HepG2 (cell line): Measurements from ENCODE around the gene SOX12. TPM values are rescaled to one million over a fixed set of nuclear protein-coding genes. Genes with fewer than 3 reads are reported as not detected.

ENCODE experiments used
- DR1 ChIP-seq: sonication (generic); formaldehyde crosslinking; IDR thresholded peaks from 2 replicates; pipeline ENCODE4 v1.8.0; 2021; ENCODE audit warnings: mild to moderate bottlenecking, missing genetic modification reagents, inconsistent platforms
- GABPB1 ChIP-seq: IDR thresholded peaks from 2 replicates; pipeline ENCODE4 v1.6.1; 2016; ENCODE audit warnings: mild to moderate bottlenecking, missing genetic modification reagents, moderate library complexity, missing compliant biosample characterization
- HIC2 ChIP-seq: sonication (generic); formaldehyde crosslinking; IDR thresholded peaks from 2 replicates; pipeline ENCODE4 v1.9.0; 2022; ENCODE audit warnings: low read depth, missing genetic modification reagents
- HNF4G ChIP-seq, 2 experiments: sonication (generic) in 1 of 2; formaldehyde crosslinking in 1 of 2; IDR thresholded peaks; 2 replicates each; pipeline versions ENCODE4 v1.4.0 to v1.6.1; 2011 to 2020; ENCODE audit warnings: borderline replicate concordance in 2 of 2, low read depth in 2 of 2, mild to moderate bottlenecking in 2 of 2, low read length in 1 of 2, missing genetic modification reagents in 1 of 2, moderate library complexity in 1 of 2
- HNRNPH1 ChIP-seq: fragments of 200-400 bp; formaldehyde crosslinking; optimal IDR thresholded peaks from 2 replicates; pipeline ENCODE3; 2017; ENCODE audit warnings: mild to moderate bottlenecking, low read depth, low read length
- KMT2A ChIP-seq: sonication (generic); formaldehyde crosslinking; IDR thresholded peaks from 2 replicates; pipeline ENCODE4 v1.4.0; 2020; ENCODE audit warnings: missing genetic modification reagents
- NFKB2 ChIP-seq: sonication (generic); formaldehyde crosslinking; IDR thresholded peaks from 2 replicates; pipeline ENCODE4 v1.4.0; 2020; ENCODE audit warnings: missing genetic modification reagents, borderline replicate concordance
- RFX1 ChIP-seq: fragments of 450-650 bp; IDR thresholded peaks from 2 replicates; pipeline ENCODE4 v1.6.1; 2017
- SP5 ChIP-seq: IDR thresholded peaks from 2 replicates; pipeline ENCODE4 v1.6.1; 2016; ENCODE audit warnings: low read depth, borderline replicate concordance
- XBP1 ChIP-seq: sonication (generic); formaldehyde crosslinking; IDR thresholded peaks from 2 replicates; pipeline ENCODE4 v1.5.0; 2020; ENCODE audit warnings: missing genetic modification reagents
- ZFY ChIP-seq: sonication (generic); formaldehyde crosslinking; IDR thresholded peaks from 2 replicates; pipeline ENCODE4 v1.4.0; 2020; ENCODE audit warnings: missing genetic modification reagents
- ZNF205 ChIP-seq: IDR thresholded peaks from 2 replicates; pipeline ENCODE4 v1.6.1; 2018; ENCODE audit warnings: missing biosample characterization, missing genetic modification reagents
- ZNF451 ChIP-seq: sonication (generic); formaldehyde crosslinking; IDR thresholded peaks from 2 replicates; pipeline ENCODE4 v1.5.0; 2020; ENCODE audit warnings: mild to moderate bottlenecking, missing genetic modification reagents
- ZNF468 ChIP-seq: sonication (generic); formaldehyde crosslinking; IDR thresholded peaks from 2 replicates; pipeline ENCODE4 v1.8.0; 2022; ENCODE audit warnings: mild to moderate bottlenecking, moderate library complexity, missing genetic modification reagents
- ZNF550 ChIP-seq: sonication (generic); formaldehyde crosslinking; IDR thresholded peaks from 2 replicates; pipeline ENCODE4 v1.4.0; 2020; ENCODE audit warnings: mild to moderate bottlenecking, missing genetic modification reagents, borderline replicate concordance
- ZNF562 ChIP-seq: sonication (generic); formaldehyde crosslinking; IDR thresholded peaks from 2 replicates; pipeline ENCODE4 v1.8.0; 2022; ENCODE audit warnings: missing genetic modification reagents, borderline replicate concordance
- polyA plus RNA-seq, 8 experiments: library from polyadenylated mRNA; depleted of rRNA in 3 of 8; stranded (reverse) in 7 of 8; unstranded in 1 of 8; fragments of >200 nt; fragmentation: Illumina TruSeq in 4 of 8; extraction: Trizol in 4 of 8; gene quantifications; 2 replicates each; pipeline versions ENCODE4 v1.2.1 to v1.2.3, GENCODE V29; 2011 to 2016; ENCODE audit warnings: low read depth in 4 of 8, missing spikeins in 1 of 8, mixed read lengths in 1 of 8; ENCODE audit not compliant: insufficient read depth in 1 of 8
- total RNA-seq, 5 experiments: library from RNA; depleted of rRNA; stranded (reverse); fragments of >200 nt; fragmentation: Illumina TruSeq; extraction: Trizol; gene quantifications; 2 replicates each; pipeline ENCODE4 v1.2.3, GENCODE V29; 2016; ENCODE audit warnings: low read depth in 1 of 5
- TF ChIP-seq, protein P1 (sequence below): sonication (generic); formaldehyde crosslinking; IDR thresholded peaks from 2 replicates; pipeline ENCODE4 v1.4.0; 2020; ENCODE audit warnings: missing genetic modification reagents; ENCODE audit errors: not compliant biosample characterization
- TF ChIP-seq, protein P2 (sequence below): sonication (generic); formaldehyde crosslinking; IDR thresholded peaks from 2 replicates; pipeline ENCODE4 v1.4.0; 2020; ENCODE audit warnings: mild to moderate bottlenecking, low read depth, missing genetic modification reagents
- TF ChIP-seq, protein P3 (sequence below): sonication (generic); formaldehyde crosslinking; IDR thresholded peaks from 2 replicates; pipeline ENCODE4 v1.4.0; 2020; ENCODE audit warnings: missing genetic modification reagents, borderline replicate concordance

Gene SOX12
- total and polyA plus RNA-seq, 2 of the 13 experiments (the other 11 are each of a cell fraction or from before 2014, with no cell fraction given): 10.0 to 18.7 TPM

GRCh38 chr20:362271-363254 is 37.2 kb downstream of the SOX12 start (continued):
- peak; percentile 100 for TF ChIP-seq HIC2 (CRISPR knock-in tag)
- peak; percentile 96 for TF ChIP-seq ZFY (CRISPR knock-in tag)
- TF ChIP-seq RFX1: no peak
- TF ChIP-seq, protein P1, sequence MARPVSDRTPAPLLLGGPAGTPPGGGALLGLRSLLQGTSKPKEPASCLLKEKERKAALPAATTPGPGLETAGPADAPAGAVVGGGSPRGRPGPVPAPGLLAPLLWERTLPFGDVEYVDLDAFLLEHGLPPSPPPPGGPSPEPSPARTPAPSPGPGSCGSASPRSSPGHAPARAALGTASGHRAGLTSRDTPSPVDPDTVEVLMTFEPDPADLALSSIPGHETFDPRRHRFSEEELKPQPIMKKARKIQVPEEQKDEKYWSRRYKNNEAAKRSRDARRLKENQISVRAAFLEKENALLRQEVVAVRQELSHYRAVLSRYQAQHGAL: no peak
- TF ChIP-seq ZNF468: no peak; the same call in 1 of the 2 replicates
- TF ChIP-seq ZNF562 (CRISPR knock-in tag): no peak
- TF ChIP-seq KMT2A (CRISPR knock-in tag): peak; percentile 92
- no peak; the same call in 1 of the 2 replicates for TF ChIP-seq HNF4G (IDR thresholded peaks at IDR 0.05; ENCODE audit: borderline replicate concordance, low read depth, low read length)
- peak; percentile 94 for TF ChIP-seq HNF4G (CRISPR knock-in tag; IDR thresholded peaks at IDR 0.05; ENCODE audit: borderline replicate concordance, low read depth)
- no peak; the same call in 1 of the 2 replicates for TF ChIP-seq DR1 (CRISPR knock-in tag)
- peak; percentile 94; the same call in 1 of the 2 replicates for TF ChIP-seq ZNF451
- no peak for TF ChIP-seq XBP1 (CRISPR knock-in tag)
- peak; percentile 98; the same call in 1 of the 2 replicates for TF ChIP-seq NFKB2 (CRISPR knock-in tag)
- TF ChIP-seq SP5 (CRISPR knock-in tag): peak; percentile 89
- peak; percentile 96 for TF ChIP-seq ZNF205 (CRISPR knock-in tag)
- TF ChIP-seq GABPB1 (CRISPR knock-in tag): peak; percentile 95
- peak; percentile 99 for TF ChIP-seq ZNF550
- TF ChIP-seq, protein P2, sequence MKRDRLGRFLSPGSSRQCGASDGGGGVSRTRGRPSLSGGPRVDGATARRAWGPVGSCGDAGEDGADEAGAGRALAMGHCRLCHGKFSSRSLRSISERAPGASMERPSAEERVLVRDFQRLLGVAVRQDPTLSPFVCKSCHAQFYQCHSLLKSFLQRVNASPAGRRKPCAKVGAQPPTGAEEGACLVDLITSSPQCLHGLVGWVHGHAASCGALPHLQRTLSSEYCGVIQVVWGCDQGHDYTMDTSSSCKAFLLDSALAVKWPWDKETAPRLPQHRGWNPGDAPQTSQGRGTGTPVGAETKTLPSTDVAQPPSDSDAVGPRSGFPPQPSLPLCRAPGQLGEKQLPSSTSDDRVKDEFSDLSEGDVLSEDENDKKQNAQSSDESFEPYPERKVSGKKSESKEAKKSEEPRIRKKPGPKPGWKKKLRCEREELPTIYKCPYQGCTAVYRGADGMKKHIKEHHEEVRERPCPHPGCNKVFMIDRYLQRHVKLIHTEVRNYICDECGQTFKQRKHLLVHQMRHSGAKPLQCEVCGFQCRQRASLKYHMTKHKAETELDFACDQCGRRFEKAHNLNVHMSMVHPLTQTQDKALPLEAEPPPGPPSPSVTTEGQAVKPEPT: peak; percentile 98
- TF ChIP-seq, protein P3, sequence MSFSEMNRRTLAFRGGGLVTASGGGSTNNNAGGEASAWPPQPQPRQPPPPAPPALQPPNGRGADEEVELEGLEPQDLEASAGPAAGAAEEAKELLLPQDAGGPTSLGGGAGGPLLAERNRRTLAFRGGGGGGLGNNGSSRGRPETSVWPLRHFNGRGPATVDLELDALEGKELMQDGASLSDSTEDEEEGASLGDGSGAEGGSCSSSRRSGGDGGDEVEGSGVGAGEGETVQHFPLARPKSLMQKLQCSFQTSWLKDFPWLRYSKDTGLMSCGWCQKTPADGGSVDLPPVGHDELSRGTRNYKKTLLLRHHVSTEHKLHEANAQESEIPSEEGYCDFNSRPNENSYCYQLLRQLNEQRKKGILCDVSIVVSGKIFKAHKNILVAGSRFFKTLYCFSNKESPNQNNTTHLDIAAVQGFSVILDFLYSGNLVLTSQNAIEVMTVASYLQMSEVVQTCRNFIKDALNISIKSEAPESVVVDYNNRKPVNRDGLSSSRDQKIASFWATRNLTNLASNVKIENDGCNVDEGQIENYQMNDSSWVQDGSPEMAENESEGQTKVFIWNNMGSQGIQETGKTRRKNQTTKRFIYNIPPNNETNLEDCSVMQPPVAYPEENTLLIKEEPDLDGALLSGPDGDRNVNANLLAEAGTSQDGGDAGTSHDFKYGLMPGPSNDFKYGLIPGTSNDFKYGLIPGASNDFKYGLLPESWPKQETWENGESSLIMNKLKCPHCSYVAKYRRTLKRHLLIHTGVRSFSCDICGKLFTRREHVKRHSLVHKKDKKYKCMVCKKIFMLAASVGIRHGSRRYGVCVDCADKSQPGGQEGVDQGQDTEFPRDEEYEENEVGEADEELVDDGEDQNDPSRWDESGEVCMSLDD: no peak
- peak; percentile 39 for TF ChIP-seq HNRNPH1
